HCT116 (cell line): ENCODE results near the gene ATP5F1D. TPM values are rescaled to one million over a fixed set of nuclear protein-coding genes. Genes with fewer than 3 reads are reported as not detected.

Source experiments
- ATAC-seq: fragments of 200-7000 bp; cut with Tn5 transposase; 2 replicates; pipeline ENCODE4 v1.9.1; 2020; ENCODE audit warnings: mild to moderate bottlenecking, moderate library complexity
- BruUV-seq: library from RNA; stranded (reverse); fragments of 400-500 nt; replicated peaks from 2 replicates; lab custom pipeline; 2021; lab: Mats Ljungman, UMichigan
- CTCF ChIA-PET: fragments of 300-600 bp; sonication (Branson Sonifier 250); formaldehyde crosslinking; loops from one replicate; lab custom pipeline; 2021; ENCODE audit warnings: antibody characterized with exemption; lab: Charles Lee
- POLR2A ChIA-PET: fragments of 300-600, 350-600 bp; sonication (Branson Sonifier 250); formaldehyde crosslinking; loops from one replicate; lab custom pipeline; 2021; ENCODE audit warnings: antibody characterized with exemption; lab: Charles Lee
- RAD21 ChIA-PET, 2 experiments: fragments of 300-600 bp; sonication (Branson Sonifier 250); formaldehyde crosslinking; loops; one replicate each; lab custom pipeline; 2023; ENCODE audit warnings: low total read pairs in 2 of 2; ENCODE audit not compliant: uncharacterized antibody in 2 of 2, unreplicated experiment in 2 of 2, low non-redundant PET in 1 of 2; lab: Charles Lee
- DNase-seq: peaks from one replicate; pipeline ENCODE4 v3.0.0-alpha.2; 2010; ENCODE audit warnings: low read depth, low spot score
- H2AFZ ChIP-seq: fragments of 200-600 bp; shearing (Covaris generic), sonication (generic); 2 replicates; pipeline ENCODE4 v1.6.1; 2017; ENCODE audit warnings: low read depth, mixed run types, mixed read lengths, antibody characterized with exemption, low read length; ENCODE audit not compliant: poor library complexity, severe bottlenecking
- H3K27ac ChIP-seq: 2 replicates; pipeline ENCODE4 v1.5.1; 2012; ENCODE audit warnings: low read depth, low read length
- H3K27me3 ChIP-seq: fragments of 200-600 bp; sonication (generic); 2 replicates; pipeline ENCODE4 v1.6.1; 2016; ENCODE audit warnings: mixed run types, low read length, mixed read lengths; ENCODE audit not compliant: insufficient read depth
- H3K36me3 ChIP-seq, 2 experiments: fragments of 200-500 bp in 1 of 2; fragments of 200-600 bp in 1 of 2; sonication (Bioruptor generic) in 1 of 2; sonication (generic) in 1 of 2; 2 replicates each; pipeline versions ENCODE4 v1.5.1 to v1.6.1; 2014 to 2016; ENCODE audit warnings: low read length in 2 of 2, inconsistent platforms in 1 of 2, mixed read lengths in 1 of 2, mixed run types in 1 of 2; ENCODE audit not compliant: insufficient read depth in 2 of 2, control insufficient read depth in 1 of 2
- H3K4me1 ChIP-seq, 2 experiments: fragments of 200-600 bp in 1 of 2; sonication (generic) in 1 of 2; 2 replicates each; pipeline versions ENCODE4 v1.5.1 to v1.6.1; 2012 to 2017; ENCODE audit warnings: low read length in 2 of 2, inconsistent platforms in 1 of 2, mild to moderate bottlenecking in 1 of 2, mixed read lengths in 1 of 2, mixed run types in 1 of 2, moderate library complexity in 1 of 2; ENCODE audit not compliant: insufficient read depth in 2 of 2, control insufficient read depth in 1 of 2
- H3K4me2 ChIP-seq: fragments of 200-600 bp; sonication (generic); 2 replicates; pipeline ENCODE4 v1.6.1; 2017; ENCODE audit warnings: mixed run types, low read length, mixed read lengths
- H3K4me3 ChIP-seq, 2 experiments: fragments of 200-600 bp in 1 of 2; sonication (generic) in 1 of 2; replicated peaks in 1 of 2; 2 replicates each; pipeline ENCODE4 v1.5.1; 2011 to 2016; ENCODE audit warnings: low read length in 2 of 2, control low read depth in 1 of 2, low read depth in 1 of 2, mild to moderate bottlenecking in 1 of 2, mixed read lengths in 1 of 2, mixed run types in 1 of 2
- H3K79me2 ChIP-seq: fragments of 200-600 bp; sonication (generic); 2 replicates; pipeline ENCODE4 v1.6.1; 2017; ENCODE audit warnings: mild to moderate bottlenecking, mixed run types, low read length, moderate library complexity, mixed read lengths; ENCODE audit not compliant: insufficient read depth
- H3K9ac ChIP-seq: fragments of 200-600 bp; sonication (generic); 2 replicates; pipeline ENCODE4 v1.6.1; 2016; ENCODE audit warnings: low read length, mixed read lengths
- H3K9me2 ChIP-seq: fragments of 200-600 bp; sonication (generic), shearing (Covaris generic); 2 replicates; pipeline ENCODE4 v1.6.1; 2017; ENCODE audit warnings: mixed run types, mild to moderate bottlenecking, moderate library complexity; ENCODE audit not compliant: insufficient read depth
- H3K9me3 ChIP-seq, 2 experiments: fragments of 200-500 bp in 1 of 2; fragments of 200-600 bp in 1 of 2; sonication (Bioruptor generic) in 1 of 2; sonication (generic) in 1 of 2; 2 replicates each; pipeline ENCODE4 v1.6.1; 2014 to 2017; ENCODE audit warnings: low read length in 2 of 2, mixed read lengths in 2 of 2, inconsistent platforms in 1 of 2, low read depth in 1 of 2, mild to moderate bottlenecking in 1 of 2, mixed run types in 1 of 2, moderate library complexity in 1 of 2; ENCODE audit not compliant: control insufficient read depth in 1 of 2, insufficient read depth in 1 of 2
- H4K20me1 ChIP-seq: fragments of 200-600 bp; sonication (generic), shearing (Covaris generic); 2 replicates; pipeline ENCODE4 v1.6.1; 2017; ENCODE audit warnings: mixed run types, mild to moderate bottlenecking, moderate library complexity; ENCODE audit not compliant: insufficient read depth
- EZH2 ChIP-seq: fragments of 200-600 bp; sonication (generic); IDR thresholded peaks from 2 replicates; pipeline ENCODE4 v1.6.1; 2017; ENCODE audit warnings: antibody characterized with exemption, mixed run types
- JUND ChIP-seq: IDR thresholded peaks from 2 replicates; pipeline ENCODE4 v1.6.1; 2012
- POLR2A ChIP-seq: IDR thresholded peaks from 2 replicates; pipeline ENCODE4 v1.7.0; 2011; ENCODE audit warnings: borderline replicate concordance; ENCODE audit not compliant: insufficient read depth, insufficient read length; ENCODE audit errors: extremely low read depth
- POLR2AphosphoS5 ChIP-seq: IDR thresholded peaks from 2 replicates; pipeline ENCODE4 v1.6.1; 2011; ENCODE audit warnings: mild to moderate bottlenecking, low read depth, low read length, moderate library complexity
- TCF7L2 ChIP-seq: IDR thresholded peaks from 2 replicates; pipeline ENCODE4 v1.7.0; 2011; ENCODE audit warnings: borderline replicate concordance, inconsistent platforms; ENCODE audit not compliant: insufficient read depth, insufficient read length; ENCODE audit errors: extremely low read depth
- ZFX ChIP-seq: fragments of 450-650 bp; IDR thresholded peaks from 2 replicates; pipeline ENCODE4 v1.6.1; 2017
- intact Hi-C: fragments of 100-400 bp; cut with micrococcal nuclease; formaldehyde crosslinking; loops from 2 replicates; pipeline ENCODE4 v1.10.0; 2022
- total RNA-seq: library from RNA; stranded (reverse); gene quantifications from one replicate; pipeline ENCODE4 v1.2.1, GENCODE V29; 2021; ENCODE audit not compliant: unreplicated experiment
- TF ChIP-seq, protein P1 (sequence below), 3 experiments: fragments of 200-600 bp in 1 of 3; sonication (generic) in 1 of 3; IDR thresholded peaks in 2 of 3; conservative IDR thresholded peaks in 1 of 3; 2 replicates each; pipeline ENCODE4 v1.5.1; 2012 to 2017; ENCODE audit warnings: low read depth in 2 of 3, low read length in 2 of 3, antibody characterized with exemption in 1 of 3, borderline replicate concordance in 1 of 3, control low read depth in 1 of 3, mild to moderate bottlenecking in 1 of 3, mixed read lengths in 1 of 3, mixed run types in 1 of 3, moderate library complexity in 1 of 3; ENCODE audit not compliant: insufficient read depth in 1 of 3

Gene ATP5F1D
- total RNA-seq, 1 experiment from 2014 or later, result 428 TPM

DNA sequence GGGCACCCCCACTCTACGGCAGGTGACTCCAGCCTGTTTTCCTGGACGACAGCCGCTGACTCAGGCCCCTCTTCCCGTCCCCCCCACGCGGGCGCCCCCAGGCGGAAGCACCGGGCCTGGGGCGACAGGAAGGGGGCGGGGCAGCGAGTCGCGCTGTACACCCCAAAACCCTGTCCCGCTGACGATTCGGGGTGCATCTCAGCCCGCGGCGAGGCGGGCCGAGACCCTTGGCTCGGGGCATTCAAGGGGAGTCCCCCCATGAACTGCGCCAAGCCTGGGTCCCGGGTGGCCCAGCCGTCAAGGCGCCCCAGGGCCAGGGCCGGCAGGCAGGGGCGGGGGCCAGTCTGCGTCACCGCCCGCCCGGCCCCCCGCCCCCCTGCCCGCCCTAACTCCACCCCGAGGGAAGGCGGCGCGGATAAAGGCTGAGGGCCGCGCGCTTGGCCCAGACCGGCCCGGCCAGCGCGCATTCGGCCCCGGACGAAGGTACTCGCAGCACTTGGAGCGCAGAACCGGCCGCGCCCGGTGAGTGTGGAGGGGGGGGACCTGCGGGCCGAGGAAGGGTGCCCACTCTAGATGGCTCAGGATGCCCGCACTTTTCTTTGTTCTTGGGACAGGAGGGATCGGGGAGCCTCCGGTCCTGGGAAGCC, 6.7 kb downstream of the ATP5F1D start, which contains the start of gene MIDN:
Gene MIDN, plus strand, starts transcription at position 445 of the 647 bp plus-strand sequence. CDS start 1,714 bp downstream, outside the sequence.
- H3K9me2 ChIP-seq, result no peaks in the 10 kb centered on the region
- DNase-seq (no peak), ATAC-seq (peak; percentile 43)
- no peaks in the 10 kb centered on the region for H3K9me3 ChIP-seq
- no TSS peak for BruUV-seq
- H3K27ac ChIP-seq, result peak within 1 kb of the TSS; percentile 100
- peaks cover 47 to 74% of the 10 kb centered on the region in 2 experiments for H3K4me1 ChIP-seq
- H3K4me3 ChIP-seq, result peak within 1 kb of the TSS; percentile 63 to 71
- ChIA-PET RAD21 (no interaction called here), CTCF (interaction anchor here (1.0 kb wide), 1 partner anchor 18 kb away, joined by 7 read pairs; no protein-coding TSS in a partner anchor), POLR2A (interaction anchor here (1.0 kb wide), 1 partner anchor 17 kb away, joined by 3 read pairs; no protein-coding TSS in a partner anchor)
- H3K27me3 ChIP-seq, result no peaks in the 10 kb centered on the region
- H3K4me2 ChIP-seq, result peak within 1 kb of the TSS; percentile 98
- H3K79me2 ChIP-seq, result peaks cover 58% of the 10 kb centered on the region
- intact Hi-C loops, result loop anchor here (10.0 kb wide), 2 partner anchors 223 to 453 kb away; partner anchors contain the start of genes CNN2, PTBP1, RNU6-2 and TMEM259
- peaks cover 13% of the 10 kb centered on the region; the same call in 1 of the 2 replicates for H4K20me1 ChIP-seq
- TF ChIP-seq POLR2AphosphoS5 (peak; percentile 98), JUND (no peak), TCF7L2 (no peak), POLR2A (peak; percentile 96), ZFX (peak; percentile 64), EZH2 (no peak)
- TF ChIP-seq, protein P1, sequence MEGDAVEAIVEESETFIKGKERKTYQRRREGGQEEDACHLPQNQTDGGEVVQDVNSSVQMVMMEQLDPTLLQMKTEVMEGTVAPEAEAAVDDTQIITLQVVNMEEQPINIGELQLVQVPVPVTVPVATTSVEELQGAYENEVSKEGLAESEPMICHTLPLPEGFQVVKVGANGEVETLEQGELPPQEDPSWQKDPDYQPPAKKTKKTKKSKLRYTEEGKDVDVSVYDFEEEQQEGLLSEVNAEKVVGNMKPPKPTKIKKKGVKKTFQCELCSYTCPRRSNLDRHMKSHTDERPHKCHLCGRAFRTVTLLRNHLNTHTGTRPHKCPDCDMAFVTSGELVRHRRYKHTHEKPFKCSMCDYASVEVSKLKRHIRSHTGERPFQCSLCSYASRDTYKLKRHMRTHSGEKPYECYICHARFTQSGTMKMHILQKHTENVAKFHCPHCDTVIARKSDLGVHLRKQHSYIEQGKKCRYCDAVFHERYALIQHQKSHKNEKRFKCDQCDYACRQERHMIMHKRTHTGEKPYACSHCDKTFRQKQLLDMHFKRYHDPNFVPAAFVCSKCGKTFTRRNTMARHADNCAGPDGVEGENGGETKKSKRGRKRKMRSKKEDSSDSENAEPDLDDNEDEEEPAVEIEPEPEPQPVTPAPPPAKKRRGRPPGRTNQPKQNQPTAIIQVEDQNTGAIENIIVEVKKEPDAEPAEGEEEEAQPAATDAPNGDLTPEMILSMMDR (IDR thresholded peaks at IDR 0.05 in 2 of 3, conservative IDR thresholded peaks at IDR 0.05 in 1 of 3; ENCODE audit: borderline replicate concordance in 1 of 3, insufficient read depth in 1 of 3, low read depth in 2 of 3, low read length in 2 of 3), result peak in 2 of 3 experiments; percentile 38 to 42; a peak in 4 of 6 replicates
- no peak within 1 kb of the TSS for H2AFZ ChIP-seq
- H3K36me3 ChIP-seq, result peaks cover 6 to 21% of the 10 kb centered on the region in 2 experiments
- H3K9ac ChIP-seq, result peak within 1 kb of the TSS; percentile 99
